Hepatocyte (in vitro differentiated cells): ENCODE data around the gene NADK.

Experiments
- CTCF ChIP-seq: fragments of 200-600 bp; sonication (generic); IDR thresholded peaks from 2 replicates; pipeline ENCODE4 v1.5.1; 2016; ENCODE audit warnings: antibody characterized with exemption, mild to moderate bottlenecking; ENCODE audit not compliant: poor library complexity
- EZH2phosphoT487 ChIP-seq: fragments of 200-600 bp; sonication (generic); IDR thresholded peaks from one replicate; pipeline ENCODE4 v1.6.1; 2018; ENCODE audit warnings: antibody characterized with exemption, mild to moderate bottlenecking, low read depth, moderate library complexity; ENCODE audit not compliant: unreplicated experiment, severe bottlenecking

GRCh38 chr1:1753607-1754005, 24.7 kb downstream of the NADK start:
- TF ChIP-seq EZH2phosphoT487, result no peak
- no peak for TF ChIP-seq CTCF
